WTC11 (cell line): Measurements from ENCODE around the gene MYO19. TPM values are rescaled to one million over a fixed set of nuclear protein-coding genes. Genes with fewer than 3 reads are reported as not detected.

Experiments used
- ATAC-seq: fragments of 200-7000 bp; cut with Tn5 transposase; 2 replicates; pipeline ENCODE4 v1.10.0; 2021; ENCODE audit warnings: mild to moderate bottlenecking, moderate library complexity
- Bru-seq: library from RNA; stranded (reverse); fragments of 400-500 nt; gene quantifications from one replicate; lab custom pipeline; 2021; lab: Mats Ljungman, UMichigan
- CTCF ChIA-PET: fragments of 300-600 bp; sonication (Branson Sonifier 250); formaldehyde crosslinking; loops from one replicate; lab custom pipeline; 2021; ENCODE audit warnings: antibody characterized with exemption; lab: Charles Lee
- POLR2A ChIA-PET: fragments of 350-600 bp; sonication (Branson Sonifier 250); formaldehyde crosslinking; loops from one replicate; lab custom pipeline; 2021; ENCODE audit warnings: antibody characterized with exemption; lab: Charles Lee
- DNase-seq: peaks from one replicate; pipeline ENCODE4 v3.0.0; 2021; ENCODE audit warnings: low spot score
- H3K27ac Mint-ChIP-seq: 2 replicates; pipeline ENCODE4 v1.8.0; 2021; ENCODE audit warnings: mixed read lengths
- H3K27me3 Mint-ChIP-seq: 2 replicates; pipeline ENCODE4 v1.8.0; 2021; ENCODE audit warnings: low read depth, mild to moderate bottlenecking, moderate library complexity, mixed read lengths
- H3K36me3 Mint-ChIP-seq: 2 replicates; pipeline ENCODE4 v1.8.0; 2021; ENCODE audit warnings: mixed read lengths
- H3K4me1 Mint-ChIP-seq: 2 replicates; pipeline ENCODE4 v1.8.0; 2022; ENCODE audit warnings: mixed read lengths
- H3K4me3 Mint-ChIP-seq: 2 replicates; pipeline ENCODE4 v1.8.0; 2021; ENCODE audit warnings: mild to moderate bottlenecking, moderate library complexity, mixed read lengths
- H3K9me3 Mint-ChIP-seq: 2 replicates; pipeline ENCODE4 v1.8.0; 2021; ENCODE audit warnings: mixed read lengths
- CBFB ChIP-seq: sonication (generic); formaldehyde crosslinking; IDR thresholded peaks from 2 replicates; pipeline ENCODE4 v1.8.1; 2022; ENCODE audit warnings: mild to moderate bottlenecking, low read depth, missing genetic modification reagents
- CREM ChIP-seq: sonication (generic); formaldehyde crosslinking; IDR thresholded peaks from 2 replicates; pipeline ENCODE4 v1.8.1; 2022; ENCODE audit warnings: mild to moderate bottlenecking, missing genetic modification reagents, moderate library complexity
- ELF4 ChIP-seq: sonication (generic); formaldehyde crosslinking; IDR thresholded peaks from 2 replicates; pipeline ENCODE4 v1.8.1; 2022; ENCODE audit warnings: low read depth, mild to moderate bottlenecking, moderate library complexity, missing genetic modification reagents
- ESRRA ChIP-seq: sonication (generic); formaldehyde crosslinking; IDR thresholded peaks from 2 replicates; pipeline ENCODE4 v1.8.1; 2022; ENCODE audit warnings: mild to moderate bottlenecking, missing genetic modification reagents, borderline replicate concordance
- FOXJ3 ChIP-seq: sonication (generic); formaldehyde crosslinking; IDR thresholded peaks from 2 replicates; pipeline ENCODE4 v1.9.0; 2021; ENCODE audit warnings: missing genetic modification reagents, mild to moderate bottlenecking, borderline replicate concordance
- MXD4 ChIP-seq: fragments of 250-450 bp; sonication (Bioruptor Pico); IDR thresholded peaks from 2 replicates; pipeline ENCODE4 v1.8.0; 2021; ENCODE audit warnings: mild to moderate bottlenecking, moderate library complexity, borderline replicate concordance
- NR2C2 ChIP-seq: sonication (generic); formaldehyde crosslinking; IDR thresholded peaks from 2 replicates; pipeline ENCODE4 v1.8.0; 2022; ENCODE audit warnings: mild to moderate bottlenecking, missing genetic modification reagents
- RELA ChIP-seq: sonication (generic); formaldehyde crosslinking; IDR thresholded peaks from 2 replicates; pipeline ENCODE4 v1.8.1; 2022; ENCODE audit warnings: missing genetic modification reagents, mild to moderate bottlenecking, borderline replicate concordance
- SMAD4 ChIP-seq: sonication (generic); formaldehyde crosslinking; IDR thresholded peaks from 2 replicates; pipeline ENCODE4 v1.8.0; 2022; ENCODE audit warnings: mild to moderate bottlenecking, missing genetic modification reagents
- ZBTB21 ChIP-seq: sonication (generic); formaldehyde crosslinking; IDR thresholded peaks from 2 replicates; pipeline ENCODE4 v1.8.1; 2023; ENCODE audit warnings: mild to moderate bottlenecking, missing genetic modification reagents, borderline replicate concordance
- ZNF138 ChIP-seq: sonication (generic); formaldehyde crosslinking; conservative IDR thresholded peaks from 2 replicates; pipeline ENCODE4 v1.8.1; 2022; ENCODE audit warnings: mild to moderate bottlenecking, moderate library complexity, missing genetic modification reagents
- ZNF263 ChIP-seq: sonication (generic); formaldehyde crosslinking; IDR thresholded peaks from 2 replicates; pipeline ENCODE4 v1.8.1; 2022; ENCODE audit warnings: low read depth, mild to moderate bottlenecking, moderate library complexity, missing genetic modification reagents
- ZNF416 ChIP-seq: fragments of 250-450 bp; sonication (Bioruptor Pico); IDR thresholded peaks from 2 replicates; pipeline ENCODE4 v1.9.0; 2021; ENCODE audit warnings: mild to moderate bottlenecking, inconsistent platforms
- long read RNA-seq, 3 experiments: library from RNA in 1 of 3; library from capped mRNA in 1 of 3; library from polyadenylated mRNA in 1 of 3; unstranded in 2 of 3; stranded (forward) in 1 of 3; transcript quantifications; one replicate each; pipeline ENCODE4 v2.0.0, GENCODE V29; 2021
- total RNA-seq: library from RNA; stranded (reverse); gene quantifications from 3 replicates; pipeline ENCODE4 v1.2.3, GENCODE V29; 2021
- TF ChIP-seq, protein P1 (sequence below): sonication (generic); formaldehyde crosslinking; IDR thresholded peaks from 2 replicates; pipeline ENCODE4 v1.8.1; 2023; ENCODE audit warnings: mild to moderate bottlenecking, missing genetic modification reagents, moderate library complexity
- TF ChIP-seq, protein P2 (sequence below): sonication (generic); formaldehyde crosslinking; IDR thresholded peaks from 2 replicates; pipeline ENCODE4 v1.8.1; 2023; ENCODE audit warnings: mild to moderate bottlenecking, missing genetic modification reagents
- TF ChIP-seq, protein P3 (sequence below): fragments of 250-450 bp; sonication (Bioruptor Pico); IDR thresholded peaks from 2 replicates; pipeline ENCODE4 v1.8.0; 2021; ENCODE audit warnings: mild to moderate bottlenecking
- TF ChIP-seq, protein P4 (sequence below): fragments of 250-450 bp; sonication (Bioruptor Pico); IDR thresholded peaks from 2 replicates; pipeline ENCODE4 v1.9.0; 2021; ENCODE audit warnings: mild to moderate bottlenecking
- TF ChIP-seq, protein P5 (sequence below): sonication (generic); formaldehyde crosslinking; IDR thresholded peaks from 2 replicates; pipeline ENCODE4 v1.8.0; 2022; ENCODE audit warnings: mild to moderate bottlenecking, missing genetic modification reagents
- TF ChIP-seq, protein P6 (sequence below): sonication (generic); formaldehyde crosslinking; conservative IDR thresholded peaks from 2 replicates; pipeline ENCODE4 v1.8.1; 2022; ENCODE audit warnings: mild to moderate bottlenecking, missing genetic modification reagents
- TF ChIP-seq, protein P7 (sequence below): sonication (generic); formaldehyde crosslinking; IDR thresholded peaks from 2 replicates; pipeline ENCODE4 v1.8.0; 2022; ENCODE audit warnings: mild to moderate bottlenecking, missing genetic modification reagents
- TF ChIP-seq, protein P8 (sequence below): sonication (generic); formaldehyde crosslinking; IDR thresholded peaks from 2 replicates; pipeline ENCODE4 v1.8.1; 2022; ENCODE audit warnings: missing genetic modification reagents, borderline replicate concordance

The MYO19 gene, protein sequence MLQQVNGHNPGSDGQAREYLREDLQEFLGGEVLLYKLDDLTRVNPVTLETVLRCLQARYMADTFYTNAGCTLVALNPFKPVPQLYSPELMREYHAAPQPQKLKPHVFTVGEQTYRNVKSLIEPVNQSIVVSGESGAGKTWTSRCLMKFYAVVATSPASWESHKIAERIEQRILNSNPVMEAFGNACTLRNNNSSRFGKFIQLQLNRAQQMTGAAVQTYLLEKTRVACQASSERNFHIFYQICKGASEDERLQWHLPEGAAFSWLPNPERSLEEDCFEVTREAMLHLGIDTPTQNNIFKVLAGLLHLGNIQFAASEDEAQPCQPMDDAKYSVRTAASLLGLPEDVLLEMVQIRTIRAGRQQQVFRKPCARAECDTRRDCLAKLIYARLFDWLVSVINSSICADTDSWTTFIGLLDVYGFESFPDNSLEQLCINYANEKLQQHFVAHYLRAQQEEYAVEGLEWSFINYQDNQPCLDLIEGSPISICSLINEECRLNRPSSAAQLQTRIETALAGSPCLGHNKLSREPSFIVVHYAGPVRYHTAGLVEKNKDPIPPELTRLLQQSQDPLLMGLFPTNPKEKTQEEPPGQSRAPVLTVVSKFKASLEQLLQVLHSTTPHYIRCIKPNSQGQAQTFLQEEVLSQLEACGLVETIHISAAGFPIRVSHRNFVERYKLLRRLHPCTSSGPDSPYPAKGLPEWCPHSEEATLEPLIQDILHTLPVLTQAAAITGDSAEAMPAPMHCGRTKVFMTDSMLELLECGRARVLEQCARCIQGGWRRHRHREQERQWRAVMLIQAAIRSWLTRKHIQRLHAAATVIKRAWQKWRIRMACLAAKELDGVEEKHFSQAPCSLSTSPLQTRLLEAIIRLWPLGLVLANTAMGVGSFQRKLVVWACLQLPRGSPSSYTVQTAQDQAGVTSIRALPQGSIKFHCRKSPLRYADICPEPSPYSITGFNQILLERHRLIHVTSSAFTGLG
- total RNA-seq (119 to 146 TPM (median 128 TPM) in 3 replicates), Bru-seq, nascent RNA (percentile 90 among the genes with signal in this experiment)
- long read RNA-seq, experiment 1, full-length matches to known transcripts = 48 of 151 reads
- long read RNA-seq, experiment 1, partial matches to known transcripts = 43 of 151 reads
- long read RNA-seq, experiment 1, other reads (novel, unspliced or antisense) = 60 of 151 reads
- long read RNA-seq, experiment 2, full-length matches to known transcripts = 11 of 56 reads
- long read RNA-seq, experiment 2, partial matches to known transcripts = 20 of 56 reads
- long read RNA-seq, experiment 2, other reads (novel, unspliced or antisense) = 25 of 56 reads
- long read RNA-seq, experiment 3, full-length matches to known transcripts = 45 of 53 reads
- long read RNA-seq, experiment 3, partial matches to known transcripts = 2 of 53 reads
- long read RNA-seq, experiment 3, other reads (novel, unspliced or antisense) = 6 of 53 reads

DNA sequence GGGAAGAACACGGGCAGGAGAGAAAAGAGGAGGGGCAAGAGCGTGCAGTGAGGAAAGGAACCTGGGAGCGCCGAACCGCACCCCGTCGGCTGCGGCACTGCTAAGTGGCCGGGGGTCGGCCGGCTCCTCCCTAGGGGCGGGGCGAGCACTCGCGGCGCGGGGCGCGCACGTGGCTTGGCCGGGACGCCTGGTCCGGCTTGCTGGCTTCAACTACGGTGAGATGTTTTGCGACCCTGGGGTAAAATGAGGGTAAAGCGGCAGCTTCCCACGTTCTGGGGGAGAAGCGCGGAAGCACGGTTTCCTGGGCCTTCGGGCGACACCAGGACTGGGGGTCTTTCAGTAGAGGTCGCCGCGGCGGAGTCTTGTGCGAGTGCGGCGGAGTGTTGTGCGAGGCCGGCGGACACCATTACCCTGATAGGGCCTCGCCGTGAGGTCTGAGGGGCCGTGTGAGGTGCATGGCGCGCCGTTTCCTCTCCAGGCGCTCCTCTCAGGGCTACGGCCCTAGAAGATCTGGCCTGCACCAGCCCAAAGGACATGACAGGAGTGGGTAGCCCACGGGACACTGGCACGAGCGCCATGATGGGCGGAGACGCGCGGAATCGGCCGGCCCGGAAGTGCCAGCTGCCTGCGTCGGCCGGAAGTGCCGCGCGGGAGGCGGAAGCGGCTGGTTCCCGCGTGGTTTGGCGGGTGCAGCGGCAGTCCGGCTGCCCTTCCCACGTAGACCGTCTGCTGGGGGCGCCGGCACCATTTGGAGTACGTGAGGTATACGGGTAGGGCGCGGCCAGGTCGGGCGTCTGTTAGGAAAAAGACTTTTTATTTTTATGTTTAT lies at the start of gene MYO19, which contains the start of gene PIGW:
TSS of gene MYO19 (minus strand) at position 29 of the 829 bp plus-strand sequence. CDS start 2,330 bp downstream, outside the sequence.
TSS of gene PIGW (plus strand) at position 148 of the 829 bp plus-strand sequence. CDS start 2,115 bp downstream, outside the sequence.
- no peaks in the 10 kb centered on the region for H3K27me3 Mint-ChIP-seq
- POLR2A ChIA-PET = interaction anchor here (1.2 to 2.7 kb wide), 3 partner anchors 10 to 57 kb away, joined by 5 to 37 read pairs (median 6); partner anchors contain the start of genes DHRS11 and GGNBP2
- DNase-seq (peak; percentile 91), ATAC-seq (peak; percentile 90)
- H3K4me3 Mint-ChIP-seq = peak within 1 kb of the TSS; percentile 95
- peaks cover 39% of the 10 kb centered on the region for H3K36me3 Mint-ChIP-seq
- no peaks in the 10 kb centered on the region for H3K9me3 Mint-ChIP-seq
- peaks cover 13% of the 10 kb centered on the region for H3K4me1 Mint-ChIP-seq
- peak within 1 kb of the TSS; percentile 98 for H3K27ac Mint-ChIP-seq
- CTCF ChIA-PET = interaction anchor here (0.6 to 3.0 kb wide), 11 partner anchors 11 to 726 kb away, joined by 3 to 40 read pairs (median 4); partner anchors contain the start of genes GGNBP2, TAF15 and ZNHIT3
- TF ChIP-seq FOXJ3 = peak; percentile 66; the same call in 1 of the 2 replicates
- TF ChIP-seq, protein P1, sequence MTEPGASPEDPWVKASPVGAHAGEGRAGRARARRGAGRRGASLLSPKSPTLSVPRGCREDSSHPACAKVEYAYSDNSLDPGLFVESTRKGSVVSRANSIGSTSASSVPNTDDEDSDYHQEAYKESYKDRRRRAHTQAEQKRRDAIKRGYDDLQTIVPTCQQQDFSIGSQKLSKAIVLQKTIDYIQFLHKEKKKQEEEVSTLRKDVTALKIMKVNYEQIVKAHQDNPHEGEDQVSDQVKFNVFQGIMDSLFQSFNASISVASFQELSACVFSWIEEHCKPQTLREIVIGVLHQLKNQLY (CRISPR knock-in tag) = no peak
- TF ChIP-seq, protein P2, sequence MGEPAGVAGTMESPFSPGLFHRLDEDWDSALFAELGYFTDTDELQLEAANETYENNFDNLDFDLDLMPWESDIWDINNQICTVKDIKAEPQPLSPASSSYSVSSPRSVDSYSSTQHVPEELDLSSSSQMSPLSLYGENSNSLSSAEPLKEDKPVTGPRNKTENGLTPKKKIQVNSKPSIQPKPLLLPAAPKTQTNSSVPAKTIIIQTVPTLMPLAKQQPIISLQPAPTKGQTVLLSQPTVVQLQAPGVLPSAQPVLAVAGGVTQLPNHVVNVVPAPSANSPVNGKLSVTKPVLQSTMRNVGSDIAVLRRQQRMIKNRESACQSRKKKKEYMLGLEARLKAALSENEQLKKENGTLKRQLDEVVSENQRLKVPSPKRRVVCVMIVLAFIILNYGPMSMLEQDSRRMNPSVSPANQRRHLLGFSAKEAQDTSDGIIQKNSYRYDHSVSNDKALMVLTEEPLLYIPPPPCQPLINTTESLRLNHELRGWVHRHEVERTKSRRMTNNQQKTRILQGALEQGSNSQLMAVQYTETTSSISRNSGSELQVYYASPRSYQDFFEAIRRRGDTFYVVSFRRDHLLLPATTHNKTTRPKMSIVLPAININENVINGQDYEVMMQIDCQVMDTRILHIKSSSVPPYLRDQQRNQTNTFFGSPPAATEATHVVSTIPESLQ (CRISPR knock-in tag) = no peak
- 0 out of 2 replicates have a peak, but pooled peaks have one; percentile 18 for TF ChIP-seq SMAD4 (CRISPR knock-in tag)
- TF ChIP-seq ZNF138 (CRISPR knock-in tag) = no peak
- TF ChIP-seq CBFB = peak; percentile 15; the same call in 1 of the 2 replicates
- TF ChIP-seq, protein P3, sequence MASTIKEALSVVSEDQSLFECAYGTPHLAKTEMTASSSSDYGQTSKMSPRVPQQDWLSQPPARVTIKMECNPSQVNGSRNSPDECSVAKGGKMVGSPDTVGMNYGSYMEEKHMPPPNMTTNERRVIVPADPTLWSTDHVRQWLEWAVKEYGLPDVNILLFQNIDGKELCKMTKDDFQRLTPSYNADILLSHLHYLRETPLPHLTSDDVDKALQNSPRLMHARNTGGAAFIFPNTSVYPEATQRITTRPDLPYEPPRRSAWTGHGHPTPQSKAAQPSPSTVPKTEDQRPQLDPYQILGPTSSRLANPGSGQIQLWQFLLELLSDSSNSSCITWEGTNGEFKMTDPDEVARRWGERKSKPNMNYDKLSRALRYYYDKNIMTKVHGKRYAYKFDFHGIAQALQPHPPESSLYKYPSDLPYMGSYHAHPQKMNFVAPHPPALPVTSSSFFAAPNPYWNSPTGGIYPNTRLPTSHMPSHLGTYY (CRISPR knock-in tag) = no peak
- TF ChIP-seq, protein P4, sequence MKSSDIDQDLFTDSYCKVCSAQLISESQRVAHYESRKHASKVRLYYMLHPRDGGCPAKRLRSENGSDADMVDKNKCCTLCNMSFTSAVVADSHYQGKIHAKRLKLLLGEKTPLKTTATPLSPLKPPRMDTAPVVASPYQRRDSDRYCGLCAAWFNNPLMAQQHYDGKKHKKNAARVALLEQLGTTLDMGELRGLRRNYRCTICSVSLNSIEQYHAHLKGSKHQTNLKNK (CRISPR knock-in tag) = no peak
- 0 out of 2 replicates have a peak, but pooled peaks have one; percentile 17 for TF ChIP-seq ZNF416 (CRISPR knock-in tag)
- TF ChIP-seq, protein P5, sequence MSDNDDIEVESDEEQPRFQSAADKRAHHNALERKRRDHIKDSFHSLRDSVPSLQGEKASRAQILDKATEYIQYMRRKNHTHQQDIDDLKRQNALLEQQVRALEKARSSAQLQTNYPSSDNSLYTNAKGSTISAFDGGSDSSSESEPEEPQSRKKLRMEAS (CRISPR knock-in tag) = peak; percentile 98
- peak; percentile 80; the same call in 1 of the 2 replicates for TF ChIP-seq RELA (CRISPR knock-in tag)
- TF ChIP-seq CREM = no peak
- TF ChIP-seq ZNF263 (CRISPR knock-in tag) = no peak
- no peak for TF ChIP-seq MXD4
- no peak for TF ChIP-seq NR2C2 (CRISPR knock-in tag)
- TF ChIP-seq, protein P6, sequence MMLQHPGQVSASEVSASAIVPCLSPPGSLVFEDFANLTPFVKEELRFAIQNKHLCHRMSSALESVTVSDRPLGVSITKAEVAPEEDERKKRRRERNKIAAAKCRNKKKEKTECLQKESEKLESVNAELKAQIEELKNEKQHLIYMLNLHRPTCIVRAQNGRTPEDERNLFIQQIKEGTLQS = peak; percentile 57; the same call in 1 of the 2 replicates
- 0 out of 2 replicates have a peak, but pooled peaks have one; percentile 17 for TF ChIP-seq ELF4 (CRISPR knock-in tag)
- TF ChIP-seq ESRRA (CRISPR knock-in tag) = peak; percentile 78; the same call in 1 of the 2 replicates
- TF ChIP-seq ZBTB21 (CRISPR knock-in tag) = 0 out of 2 replicates have a peak, but pooled peaks have one; percentile 57
- TF ChIP-seq, protein P7, sequence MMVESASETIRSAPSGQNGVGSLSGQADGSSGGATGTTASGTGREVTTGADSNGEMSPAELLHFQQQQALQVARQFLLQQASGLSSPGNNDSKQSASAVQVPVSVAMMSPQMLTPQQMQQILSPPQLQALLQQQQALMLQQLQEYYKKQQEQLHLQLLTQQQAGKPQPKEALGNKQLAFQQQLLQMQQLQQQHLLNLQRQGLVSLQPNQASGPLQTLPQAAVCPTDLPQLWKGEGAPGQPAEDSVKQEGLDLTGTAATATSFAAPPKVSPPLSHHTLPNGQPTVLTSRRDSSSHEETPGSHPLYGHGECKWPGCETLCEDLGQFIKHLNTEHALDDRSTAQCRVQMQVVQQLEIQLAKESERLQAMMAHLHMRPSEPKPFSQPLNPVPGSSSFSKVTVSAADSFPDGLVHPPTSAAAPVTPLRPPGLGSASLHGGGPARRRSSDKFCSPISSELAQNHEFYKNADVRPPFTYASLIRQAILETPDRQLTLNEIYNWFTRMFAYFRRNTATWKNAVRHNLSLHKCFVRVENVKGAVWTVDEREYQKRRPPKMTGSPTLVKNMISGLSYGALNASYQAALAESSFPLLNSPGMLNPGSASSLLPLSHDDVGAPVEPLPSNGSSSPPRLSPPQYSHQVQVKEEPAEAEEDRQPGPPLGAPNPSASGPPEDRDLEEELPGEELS (CRISPR knock-in tag) = peak; percentile 84; the same call in 1 of the 2 replicates
- TF ChIP-seq, protein P8, sequence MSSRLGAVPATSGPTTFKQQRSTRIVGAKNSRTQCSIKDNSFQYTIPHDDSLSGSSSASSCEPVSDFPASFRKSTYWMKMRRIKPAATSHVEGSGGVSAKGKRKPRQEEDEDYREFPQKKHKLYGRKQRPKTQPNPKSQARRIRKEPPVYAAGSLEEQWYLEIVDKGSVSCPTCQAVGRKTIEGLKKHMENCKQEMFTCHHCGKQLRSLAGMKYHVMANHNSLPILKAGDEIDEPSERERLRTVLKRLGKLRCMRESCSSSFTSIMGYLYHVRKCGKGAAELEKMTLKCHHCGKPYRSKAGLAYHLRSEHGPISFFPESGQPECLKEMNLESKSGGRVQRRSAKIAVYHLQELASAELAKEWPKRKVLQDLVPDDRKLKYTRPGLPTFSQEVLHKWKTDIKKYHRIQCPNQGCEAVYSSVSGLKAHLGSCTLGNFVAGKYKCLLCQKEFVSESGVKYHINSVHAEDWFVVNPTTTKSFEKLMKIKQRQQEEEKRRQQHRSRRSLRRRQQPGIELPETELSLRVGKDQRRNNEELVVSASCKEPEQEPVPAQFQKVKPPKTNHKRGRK (CRISPR knock-in tag) = 0 out of 2 replicates have a peak, but pooled peaks have one; percentile 32
